GM12892 (cell line): ENCODE results near the gene CPNE7.

Experiments
- POLR2A ChIP-seq: IDR thresholded peaks from 2 replicates; pipeline ENCODE4 v1.6.1; 2011; ENCODE audit warnings: low read depth, low read length, control low read depth
- POLR2AphosphoS5 ChIP-seq: IDR thresholded peaks from 2 replicates; pipeline ENCODE4 v1.6.1; 2011; ENCODE audit warnings: low read depth, low read length, control low read depth
- TAF1 ChIP-seq: IDR thresholded peaks from 2 replicates; pipeline ENCODE4 v1.6.1; 2011; ENCODE audit warnings: low read depth, mild to moderate bottlenecking, control low read depth, low read length, borderline replicate concordance

DNA sequence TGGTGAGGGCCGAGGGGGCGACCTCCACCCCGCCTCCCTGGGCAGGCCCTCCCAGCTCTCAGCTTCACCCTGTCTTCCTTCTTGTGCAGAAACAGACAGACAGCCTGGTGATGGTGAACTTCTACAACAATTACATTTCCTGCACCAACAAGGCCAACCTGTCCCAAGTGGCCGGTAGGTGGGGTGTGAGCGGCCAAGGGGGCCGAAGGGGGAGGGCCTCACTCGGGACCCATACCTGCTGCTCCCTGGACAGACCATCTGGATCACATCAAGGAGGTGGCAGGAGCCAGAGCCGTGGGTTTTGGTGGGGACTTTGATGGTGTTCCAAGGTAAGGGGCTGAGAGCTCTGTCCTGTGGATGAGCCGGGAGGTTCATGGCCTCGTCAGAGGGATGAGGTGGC, 61.8 kb downstream of the CPNE7 start:
- TF ChIP-seq POLR2A (no peak), TAF1 (no peak), POLR2AphosphoS5 (no peak)
